HFFc6 (cell line): Measurements from ENCODE around the gene EPHA6. TPM values are rescaled to one million over a fixed set of nuclear protein-coding genes. Genes with fewer than 3 reads are reported as not detected.

Source experiments
- DNase-seq: peaks from one replicate; pipeline ENCODE4 v3.0.0-alpha.2; 2018
- H3K27ac Mint-ChIP-seq: 2 replicates; pipeline ENCODE4 v1.8.0; 2020; ENCODE audit warnings: mild to moderate bottlenecking, mixed read lengths
- H3K27me3 Mint-ChIP-seq: 2 replicates; pipeline ENCODE4 v1.8.0; 2021; ENCODE audit warnings: mild to moderate bottlenecking, moderate library complexity, mixed read lengths; ENCODE audit not compliant: insufficient read depth
- H3K36me3 Mint-ChIP-seq: 2 replicates; pipeline ENCODE4 v1.8.0; 2021; ENCODE audit warnings: low read depth, mixed read lengths
- H3K4me1 Mint-ChIP-seq: 2 replicates; pipeline ENCODE4 v1.8.0; 2020; ENCODE audit warnings: low read depth, mixed read lengths
- H3K4me3 Mint-ChIP-seq: 2 replicates; pipeline ENCODE4 v1.8.0; 2020; ENCODE audit warnings: mild to moderate bottlenecking, moderate library complexity, mixed read lengths
- H3K9me3 Mint-ChIP-seq: 2 replicates; pipeline ENCODE4 v1.8.0; 2020; ENCODE audit warnings: mild to moderate bottlenecking, mixed read lengths
- CTCF ChIP-seq: fragments of 200-600 bp; sonication (generic); IDR thresholded peaks from 2 replicates; pipeline ENCODE4 v1.5.0; 2021; ENCODE audit warnings: antibody characterized with exemption, mild to moderate bottlenecking
- total RNA-seq, 6 experiments: library from RNA; stranded (reverse); fragmentation: NEBNext Ultra II Directional; extraction: Animal tissue kit (Norgen Biotek cat#: 25700); gene quantifications; 2 replicates in 1 of 6; 3 replicates in 5 of 6; pipeline ENCODE4 v1.2.3, GENCODE V29; 2021

The EPHA6 gene
- total RNA-seq, 6 experiments from 2014 or later = not detected

- no peak overlapping the region for H3K4me3 Mint-ChIP-seq
- H3K9me3 Mint-ChIP-seq = peaks cover 29% of the 10 kb centered on the region
- no peaks in the 10 kb centered on the region for H3K27me3 Mint-ChIP-seq
- TF ChIP-seq CTCF = no peak
- no peaks in the 10 kb centered on the region for H3K4me1 Mint-ChIP-seq
- H3K36me3 Mint-ChIP-seq = no peaks in the 10 kb centered on the region
- H3K27ac Mint-ChIP-seq = no peak overlapping the region
- DNase-seq = no peak
Measured at GRCh38 chr3:97552186-97552585, 737.8 kb downstream of the EPHA6 start.

DNA sequence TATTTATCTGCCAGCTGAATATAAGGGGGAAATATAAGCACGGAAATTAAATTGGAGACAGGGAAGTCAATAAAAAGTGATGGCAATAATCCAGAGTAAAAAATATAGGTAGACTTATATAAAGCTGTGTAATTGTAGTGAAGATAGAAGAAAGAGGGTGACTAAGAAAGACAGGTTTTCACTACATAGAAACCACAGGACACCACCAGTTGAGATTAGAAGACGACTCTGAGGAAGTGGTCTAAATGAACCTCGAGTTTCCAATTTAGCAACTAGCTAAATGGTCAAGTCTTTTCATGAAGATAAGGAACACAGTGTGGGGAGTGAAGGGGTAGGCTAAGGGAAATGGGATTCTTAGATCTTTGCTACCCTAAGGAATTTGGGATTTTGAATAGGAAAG, 761.3 kb downstream of the EPHA6 start:
- 0 out of 2 replicates have a peak, but pooled peaks cover 2% of the 10 kb centered on the region for H3K27me3 Mint-ChIP-seq
- H3K36me3 Mint-ChIP-seq = no peaks in the 10 kb centered on the region
- no peak overlapping the region for H3K4me3 Mint-ChIP-seq
- no peak for TF ChIP-seq CTCF
- no peak for DNase-seq
- H3K9me3 Mint-ChIP-seq = peaks cover 40% of the 10 kb centered on the region
- H3K27ac Mint-ChIP-seq = no peak overlapping the region
- H3K4me1 Mint-ChIP-seq = no peaks in the 10 kb centered on the region

GRCh38 chr3:97576221-97576620, 761.8 kb downstream of the EPHA6 start:
- Mint-ChIP-seq H3K27me3 (0 out of 2 replicates have a peak, but pooled peaks cover 2% of the 10 kb centered on the region), H3K9me3 (peaks cover 40% of the 10 kb centered on the region), H3K36me3 (no peaks in the 10 kb centered on the region), H3K4me1 (no peaks in the 10 kb centered on the region), H3K4me3 (no peak overlapping the region), H3K27ac (no peak overlapping the region)
- no peak for DNase-seq
- TF ChIP-seq CTCF = no peak

- Mint-ChIP-seq H3K4me3 (no peak overlapping the region), H3K27ac (no peak overlapping the region), H3K36me3 (no peaks in the 10 kb centered on the region), H3K27me3 (0 out of 2 replicates have a peak, but pooled peaks cover 2% of the 10 kb centered on the region), H3K9me3 (peaks cover 31% of the 10 kb centered on the region), H3K4me1 (no peaks in the 10 kb centered on the region)
- DNase-seq = no peak
- TF ChIP-seq CTCF = no peak
Measured at GRCh38 chr3:97579365-97579764, 765.0 kb downstream of the EPHA6 start.

DNA sequence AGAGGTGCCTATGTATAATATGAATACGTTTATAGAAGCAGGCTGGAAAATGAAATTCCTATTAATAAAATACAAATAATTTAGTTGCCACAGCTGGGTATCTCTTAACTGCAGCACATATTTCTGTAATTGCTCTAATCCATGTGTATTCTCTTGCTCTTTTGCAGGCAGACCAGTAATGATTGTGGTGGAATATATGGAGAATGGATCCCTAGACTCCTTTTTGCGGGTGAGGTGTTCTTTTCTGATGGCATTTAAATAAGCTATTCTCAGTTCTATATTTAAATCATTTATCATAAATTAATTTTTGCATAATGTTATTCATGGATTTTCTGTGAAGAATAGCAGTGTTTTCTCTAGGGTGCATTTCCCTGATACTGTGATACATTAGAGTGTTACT, 796.2 kb downstream of the EPHA6 start:
- no peaks in the 10 kb centered on the region for H3K27me3 Mint-ChIP-seq
- no peak for TF ChIP-seq CTCF
- peaks cover 29% of the 10 kb centered on the region for H3K9me3 Mint-ChIP-seq
- H3K27ac Mint-ChIP-seq = no peak overlapping the region
- H3K36me3 Mint-ChIP-seq = peaks cover 4% of the 10 kb centered on the region; the same call in 1 of the 2 replicates
- DNase-seq = no peak
- no peak overlapping the region for H3K4me3 Mint-ChIP-seq
- H3K4me1 Mint-ChIP-seq = no peaks in the 10 kb centered on the region

- Mint-ChIP-seq H3K27me3 (no peaks in the 10 kb centered on the region), H3K9me3 (peaks cover 44% of the 10 kb centered on the region), H3K27ac (no peak overlapping the region), H3K4me3 (no peak overlapping the region), H3K4me1 (no peaks in the 10 kb centered on the region), H3K36me3 (peaks cover 4% of the 10 kb centered on the region; the same call in 1 of the 2 replicates)
- TF ChIP-seq CTCF = no peak
- no peak for DNase-seq
Measured at GRCh38 chr3:97612632-97613031, 798.2 kb downstream of the EPHA6 start.
